PFSK-1 (cell line): ENCODE data around the gene NKX6-1.

Source experiments
- FOXP2 ChIP-seq: optimal IDR thresholded peaks from 2 replicates; pipeline ENCODE3; 2011; ENCODE audit warnings: borderline replicate concordance, control low read depth, inconsistent platforms; ENCODE audit not compliant: insufficient read depth; ENCODE audit errors: extremely low read length, extremely low read depth
- POLR2AphosphoS5 ChIP-seq: IDR thresholded peaks from 2 replicates; pipeline ENCODE4 v1.6.1; 2012; ENCODE audit warnings: low read depth, mild to moderate bottlenecking, control low read depth, low read length, moderate library complexity
- REST ChIP-seq, 2 experiments: IDR thresholded peaks; 2 replicates each; pipeline versions ENCODE4 v1.6.1 to v1.8.0; 2011 to 2012; ENCODE audit warnings: low read depth in 2 of 2, low read length in 2 of 2, control low read depth in 1 of 2, inconsistent platforms in 1 of 2, mild to moderate bottlenecking in 1 of 2, moderate library complexity in 1 of 2; ENCODE audit not compliant: insufficient read depth in 1 of 2
- SIN3A ChIP-seq: IDR thresholded peaks from 2 replicates; pipeline ENCODE4 v1.6.1; 2012; ENCODE audit warnings: mild to moderate bottlenecking, low read length, moderate library complexity, borderline replicate concordance; ENCODE audit not compliant: insufficient read depth
- TAF1 ChIP-seq: IDR thresholded peaks from 2 replicates; pipeline ENCODE4 v1.6.1; 2012; ENCODE audit warnings: low read length, control low read depth, borderline replicate concordance; ENCODE audit not compliant: insufficient read depth

Gene NKX6-1

GRCh38 chr4:84490663-84491062, 8.4 kb downstream of the NKX6-1 start:
- TF ChIP-seq POLR2AphosphoS5: no peak
- TF ChIP-seq TAF1: no peak

DNA sequence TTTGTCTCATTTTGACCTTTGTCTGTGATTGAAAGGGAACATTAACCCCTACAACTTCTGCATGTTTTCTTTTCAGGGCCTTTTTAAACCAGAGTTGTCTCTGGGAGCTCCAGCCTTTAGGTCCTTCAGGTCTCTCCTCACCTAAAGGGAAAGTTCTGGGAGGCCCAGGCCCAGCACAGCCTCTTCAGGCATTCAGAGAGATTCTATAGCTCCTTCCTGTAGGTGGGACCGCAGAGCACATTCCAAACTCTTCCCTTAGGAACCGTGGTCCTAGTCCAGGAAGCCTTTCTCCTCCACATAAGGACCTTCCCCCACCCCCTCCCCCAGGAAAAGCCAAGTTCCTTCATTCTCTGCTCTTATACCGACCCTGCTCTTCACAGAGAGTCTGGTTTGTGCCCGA, 14.9 kb downstream of the NKX6-1 start:
- TF ChIP-seq TAF1: no peak
- TF ChIP-seq POLR2AphosphoS5: no peak
- TF ChIP-seq FOXP2: no peak
- no peak for TF ChIP-seq REST (IDR thresholded peaks at IDR 0.05; ENCODE audit: insufficient read depth in 1 of 2, low read depth in 2 of 2, low read length in 2 of 2)
- TF ChIP-seq SIN3A: no peak

DNA sequence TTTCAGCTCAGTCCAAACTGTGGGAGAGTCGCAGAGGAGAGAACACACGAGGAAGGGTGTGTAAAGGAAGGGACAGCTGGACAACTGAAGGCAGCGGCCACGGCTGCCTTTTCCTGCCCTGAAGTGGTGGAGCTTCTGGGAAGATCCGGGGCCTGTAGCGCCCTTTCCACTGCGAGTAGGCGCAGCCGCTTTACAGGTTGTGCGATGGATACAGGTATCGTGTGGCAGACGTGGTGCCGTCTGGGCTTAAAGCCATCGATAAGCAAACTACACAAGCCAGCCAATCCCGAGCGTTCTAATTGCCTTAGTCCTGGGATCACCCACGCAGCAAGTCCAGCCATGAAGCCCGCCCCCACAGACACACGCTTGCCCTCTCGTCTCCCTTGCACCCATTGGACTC, 15.4 kb downstream of the NKX6-1 start:
- TF ChIP-seq SIN3A: no peak
- TF ChIP-seq REST (IDR thresholded peaks at IDR 0.05; ENCODE audit: insufficient read depth in 1 of 2, low read depth in 2 of 2, low read length in 2 of 2): no peak
- TF ChIP-seq FOXP2: no peak
- TF ChIP-seq TAF1: no peak
- TF ChIP-seq POLR2AphosphoS5: no peak

- no peak for TF ChIP-seq TAF1
- TF ChIP-seq POLR2AphosphoS5: no peak
- TF ChIP-seq REST (IDR thresholded peaks at IDR 0.05; ENCODE audit: insufficient read depth in 1 of 2, low read depth in 2 of 2, low read length in 2 of 2): no peak
- TF ChIP-seq SIN3A: no peak
- TF ChIP-seq FOXP2: no peak
Measured at GRCh38 chr4:84482564-84483563, 16.2 kb downstream of the NKX6-1 start.

DNA sequence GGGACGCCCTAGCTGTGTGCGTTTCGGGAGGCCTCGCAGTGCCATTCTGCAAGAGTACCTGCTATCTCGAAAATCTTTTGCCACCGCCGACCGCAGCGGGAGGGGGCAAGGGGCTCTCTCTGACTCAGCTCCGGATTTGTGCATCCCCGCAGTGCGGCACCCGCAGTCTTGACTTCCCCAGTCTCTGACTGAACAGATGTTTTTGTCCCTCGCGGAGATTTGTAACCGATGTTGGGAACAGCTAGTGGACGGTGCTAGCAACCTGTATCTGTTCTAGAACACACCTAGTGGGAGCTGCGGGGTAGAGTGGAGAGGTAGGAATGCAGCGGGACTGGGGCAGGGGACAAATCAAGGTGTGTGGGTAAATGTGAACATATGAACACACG, 17.2 kb downstream of the NKX6-1 start:
- no peak for TF ChIP-seq REST (IDR thresholded peaks at IDR 0.05; ENCODE audit: insufficient read depth in 1 of 2, low read depth in 2 of 2, low read length in 2 of 2)
- TF ChIP-seq TAF1: no peak
- TF ChIP-seq SIN3A: no peak
- TF ChIP-seq POLR2AphosphoS5: no peak
- TF ChIP-seq FOXP2: no peak
